ENCODE results near the gene KLK14.

KLK14 gene

DNA sequence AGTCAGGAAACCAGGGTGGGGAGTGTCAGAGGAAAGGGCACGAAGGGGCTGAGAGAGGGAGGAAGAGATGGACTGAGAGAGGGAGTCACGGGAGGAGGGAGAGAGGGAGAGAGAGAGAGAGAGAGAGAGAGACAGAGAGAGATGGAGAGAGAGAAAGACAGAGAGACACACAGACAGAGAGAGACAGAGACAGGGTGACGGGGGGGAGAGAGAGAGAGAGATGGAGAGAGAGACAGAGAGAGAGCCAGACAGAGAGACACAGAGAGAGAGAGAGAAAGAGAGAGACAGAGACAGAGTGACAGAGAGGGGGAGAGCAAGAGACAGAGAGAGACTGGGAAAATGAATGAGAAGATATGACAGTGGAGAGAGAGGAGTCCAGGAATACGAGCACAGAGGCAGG, 494 bp upstream of the KLK14 start:
- ATAC-seq, result no peak

- no peak for ATAC-seq
Observed at GRCh38 chr19:51081476-51081875, 1.2 kb downstream of the KLK14 start.

- no peak for ATAC-seq
Observed at GRCh38 chr19:51079481-51080110, 3.1 kb downstream of the KLK14 start.

DNA sequence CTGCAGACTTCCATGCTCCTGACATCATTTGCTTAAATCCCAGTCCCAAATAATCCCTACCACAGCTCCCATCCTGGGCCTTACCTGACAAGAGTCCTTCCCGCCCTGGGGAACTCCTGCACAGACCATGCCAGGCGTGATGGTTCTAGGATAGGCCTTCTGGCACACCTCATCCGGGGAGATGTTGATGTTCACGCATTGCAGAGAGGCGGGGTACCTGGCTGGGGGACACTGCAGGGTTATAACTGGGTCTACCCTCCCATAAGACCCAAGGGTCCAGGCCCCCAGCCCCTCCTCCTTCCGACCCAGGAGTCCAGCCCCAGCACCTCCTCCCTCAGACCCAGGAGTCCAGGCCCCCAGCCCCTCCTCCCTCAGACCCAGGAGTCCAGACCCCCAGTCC, 4.0 kb downstream of the KLK14 start:
- no peak for ATAC-seq

DNA sequence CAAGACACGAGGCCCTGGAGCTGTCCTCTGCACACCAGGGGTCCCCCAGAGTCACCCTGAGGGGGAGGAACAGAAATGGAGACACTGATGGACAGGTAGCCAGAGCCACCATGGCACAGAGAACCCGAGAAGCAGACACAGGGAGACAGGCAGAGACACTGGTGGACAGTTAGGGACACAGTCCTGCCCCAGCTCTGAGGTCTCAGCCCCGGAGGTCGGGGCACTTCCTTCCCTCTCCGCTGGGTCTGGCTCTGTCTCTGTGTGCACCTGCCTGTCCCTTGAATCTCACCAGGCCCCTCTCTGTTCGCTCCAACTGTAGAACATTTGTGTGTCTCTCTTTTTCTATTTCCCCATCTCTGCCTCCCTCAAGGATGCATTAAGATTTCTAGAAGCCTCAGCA, 4.6 kb downstream of the KLK14 start:
- ATAC-seq, result no peak

GRCh38 chr19:51076631-51077213, 6.0 kb downstream of the KLK14 start:
- ATAC-seq, result no peak

- no peak for ATAC-seq
Observed at GRCh38 chr19:51075998-51076397, 6.7 kb downstream of the KLK14 start.

DNA sequence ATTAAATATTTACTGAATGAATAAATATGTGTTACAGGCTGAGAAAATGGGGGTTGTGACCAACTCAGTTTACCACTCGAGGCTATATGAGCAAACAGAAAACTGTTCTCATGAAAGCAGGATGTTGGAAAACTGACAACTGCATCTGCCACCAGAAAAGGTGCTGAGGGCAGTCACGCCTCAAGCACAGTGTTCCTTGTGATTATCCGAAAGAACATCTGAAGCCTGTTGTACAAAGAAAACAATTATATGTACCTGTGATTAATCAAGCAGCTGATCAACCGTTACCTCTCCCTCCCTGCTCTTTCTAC, 11.6 kb downstream of the KLK14 start:
- ATAC-seq, result no peak

- no peak for ATAC-seq
Observed at GRCh38 chr19:51070334-51071094, 12.2 kb downstream of the KLK14 start.

DNA sequence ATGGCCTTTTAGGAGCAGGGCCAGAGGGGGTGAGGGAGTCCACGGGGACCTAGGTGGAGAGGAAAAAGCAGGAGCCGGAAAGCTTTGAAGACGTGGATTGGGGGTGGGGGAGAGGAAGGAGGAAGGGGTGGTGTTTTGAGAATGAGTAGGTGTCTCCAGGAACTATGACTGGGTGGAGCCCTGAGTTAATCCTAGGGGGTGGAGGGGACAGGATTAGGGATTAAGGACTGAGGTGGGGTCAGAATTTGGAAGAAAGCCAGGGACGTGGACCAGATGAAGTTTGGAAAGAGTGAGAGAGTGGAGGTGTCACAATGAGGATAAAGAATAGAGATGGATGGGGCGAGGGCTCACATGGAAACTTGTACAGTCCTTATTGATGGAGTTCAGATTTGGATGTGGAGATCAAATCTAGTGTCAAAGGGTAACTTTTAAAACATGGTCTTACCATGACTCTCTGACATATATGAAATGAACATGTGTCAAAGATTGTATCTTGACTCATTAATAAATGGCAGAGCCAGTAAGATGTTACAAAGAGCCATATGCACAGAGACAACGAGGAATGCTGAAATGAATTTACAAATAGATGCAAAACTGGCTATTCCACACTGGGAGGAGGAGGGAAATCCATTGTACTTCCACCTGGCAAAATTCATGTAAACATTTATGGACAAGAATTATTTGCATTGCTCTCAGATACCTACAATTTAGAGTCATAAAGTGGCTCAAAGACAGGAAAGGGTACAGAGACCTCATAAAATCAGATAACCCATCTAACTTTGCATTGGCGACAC, 16.1 kb downstream of the KLK14 start:
- no peak for ATAC-seq

DNA sequence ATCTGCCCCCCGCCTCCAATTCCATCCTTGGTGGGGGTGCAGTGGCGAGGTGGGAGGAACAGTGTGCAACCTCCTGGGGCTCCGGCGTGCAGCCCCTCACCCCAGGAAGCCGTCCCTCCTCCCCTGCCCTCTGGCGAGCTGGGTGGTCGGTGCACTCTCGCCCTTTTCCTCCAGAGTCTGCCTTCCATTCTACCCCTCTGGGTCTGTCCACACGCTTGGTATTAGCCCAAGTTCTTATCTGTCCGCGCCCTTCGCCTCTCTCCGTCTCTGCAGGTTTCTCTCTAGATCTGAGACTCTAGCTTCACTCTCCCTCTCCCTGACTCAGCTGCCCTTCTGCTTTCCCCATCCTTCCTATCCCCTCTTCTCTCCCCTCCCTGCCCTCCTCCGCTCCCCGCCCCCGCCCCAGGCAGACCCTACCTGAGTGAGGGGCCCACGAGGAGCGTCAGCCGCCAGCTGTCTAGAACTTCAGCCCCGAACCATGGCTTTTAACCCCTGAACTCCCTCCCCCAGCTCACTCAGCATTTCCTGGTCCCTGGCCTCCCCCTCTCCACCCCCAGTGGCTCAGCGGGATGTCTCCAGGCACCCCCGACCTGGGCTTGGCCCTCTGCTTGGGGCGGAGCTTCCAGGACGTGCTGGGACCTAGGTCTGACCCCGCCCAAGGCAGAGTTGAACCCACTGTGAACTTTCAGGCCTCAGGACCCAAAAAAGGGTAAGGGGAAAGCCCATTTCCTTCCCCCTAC, 17.3 kb downstream of the KLK14 start:
- ATAC-seq, result no peak

- no peak for ATAC-seq
Observed at GRCh38 chr19:51064534-51065220, 18.0 kb downstream of the KLK14 start, which contains the start of gene KLK13. TSS of gene KLK13 (minus strand) at chr19:51065092. CDS start at chr19:51065067, 25 bp downstream.

GRCh38 chr19:51063664-51064063, 19.0 kb downstream of the KLK14 start:
- no peak for ATAC-seq

- no peak for ATAC-seq
Observed at GRCh38 chr19:51060973-51061372, 21.7 kb downstream of the KLK14 start.

- ATAC-seq, result no peak
Observed at GRCh38 chr19:51060336-51060735, 22.4 kb downstream of the KLK14 start.

DNA sequence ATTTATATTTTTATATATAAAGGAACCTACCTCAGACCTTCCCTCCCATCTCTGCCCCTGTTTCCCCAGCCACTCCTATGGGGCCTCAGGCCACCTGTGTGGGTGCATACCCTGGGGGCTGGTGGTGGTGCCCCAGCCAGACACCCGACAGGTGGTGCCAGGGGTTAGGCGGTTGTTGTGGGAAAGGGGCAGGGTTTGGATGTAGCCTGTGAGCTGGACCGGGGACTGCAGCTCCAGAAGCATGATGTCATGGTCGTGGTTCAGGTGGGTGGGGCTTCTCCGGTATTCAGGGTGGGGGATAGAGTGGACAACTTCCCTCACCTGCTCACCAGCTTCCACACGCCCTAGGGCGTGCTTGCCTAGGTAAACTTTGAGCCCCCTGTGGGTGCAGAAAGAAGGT, 23.0 kb downstream of the KLK14 start:
- ATAC-seq, result no peak

- ATAC-seq, result no peak
Observed at GRCh38 chr19:51055866-51056265, 26.8 kb downstream of the KLK14 start.

- no peak for ATAC-seq
Observed at GRCh38 chr19:51047031-51047335, 35.7 kb downstream of the KLK14 start.

DNA sequence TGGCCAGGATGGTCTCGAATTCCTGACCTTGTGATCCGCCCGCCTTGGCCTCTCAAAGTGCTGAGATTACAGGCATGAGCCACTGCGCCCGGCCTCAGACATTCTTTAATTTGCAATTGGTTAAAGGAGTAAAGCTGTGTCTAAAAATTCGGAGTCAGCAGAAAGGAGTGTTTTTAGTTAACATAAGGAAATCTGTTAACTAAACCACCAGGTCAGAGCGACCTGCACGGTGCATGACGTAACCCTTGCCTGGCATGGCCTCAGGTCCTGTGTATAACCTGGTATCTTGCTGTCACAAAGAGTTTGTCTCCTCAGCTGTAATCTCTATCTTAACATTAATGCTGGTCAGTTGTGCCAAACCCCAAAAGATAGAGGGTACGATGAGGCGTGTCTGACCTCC, 38.4 kb downstream of the KLK14 start:
- no peak for ATAC-seq

GRCh38 chr19:51043497-51043896, 39.2 kb downstream of the KLK14 start:
- no peak for ATAC-seq

DNA sequence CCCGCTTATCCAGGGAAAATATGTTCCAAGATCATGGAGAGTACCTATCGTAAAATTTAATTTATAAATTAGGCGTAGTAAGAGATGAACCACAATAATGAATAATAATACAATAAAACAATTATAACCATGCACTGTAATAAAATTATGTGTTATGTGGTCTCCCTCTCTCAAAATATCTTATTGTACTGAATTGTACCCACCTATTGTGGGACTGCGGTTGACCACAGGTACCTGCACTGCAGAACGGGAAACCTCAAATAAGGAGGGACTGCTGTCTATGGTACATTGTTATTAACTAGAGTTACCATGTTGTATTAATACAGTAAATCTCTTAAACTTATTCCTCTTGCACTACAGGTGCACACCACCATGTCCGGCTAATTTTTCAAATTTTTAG, 42.5 kb downstream of the KLK14 start:
- ATAC-seq, result no peak

DNA sequence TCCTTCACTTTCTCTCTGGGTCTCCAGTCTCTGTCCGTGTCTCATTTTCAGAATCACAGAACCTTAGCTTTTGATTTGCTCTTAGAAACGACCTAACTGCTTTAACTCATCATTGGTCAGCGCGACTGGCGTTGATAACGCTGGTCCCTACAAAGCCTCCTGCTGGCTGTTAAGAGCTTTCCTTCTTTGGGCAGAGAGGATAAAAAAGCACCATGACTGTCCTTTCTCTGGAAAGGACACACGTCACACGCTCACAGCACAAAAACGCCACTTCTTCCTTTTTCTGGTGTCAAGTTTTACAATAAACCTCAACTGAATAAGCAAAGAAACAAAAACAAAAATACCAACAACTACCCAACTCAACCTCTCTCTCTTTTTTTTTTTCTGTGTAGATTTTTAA, 46.2 kb downstream of the KLK14 start:
- ATAC-seq, result no peak

Measured in activated CD4-positive, CD25-positive, alpha-beta regulatory T cell treated with anti-CD3 and anti-CD28 coated beads, Interleukin-2, amount 50 U/mL, for 24 hours (primary cell).